Psoas muscle (tissue), 8 donors: ENCODE results near the gene KRTAP9-7. TPM values are rescaled to one million over a fixed set of nuclear protein-coding genes. Genes with fewer than 3 reads are reported as not detected.

ENCODE experiments used
- ATAC-seq, 4 donors: fragments of 200-7000 bp; cut with Tn5 transposase; one replicate each; pipeline ENCODE4 v1.9.1; 2020; ENCODE audit warnings: moderate library complexity in 3 of 4, mild to moderate bottlenecking in 2 of 4
- DNase-seq, 2 donors: peaks; one replicate each; pipeline ENCODE4 v3.0.0-alpha.2; 2020
- H3K27ac ChIP-seq: fragments of 200-600 bp; one replicate; pipeline ENCODE4 v1.8.0; 2022
- H3K27me3 ChIP-seq, 3 donors: fragments of 200-600 bp in 1 of 3; one replicate each; pipeline versions ENCODE4 v1.6.1 to v1.8.0; 2013 to 2022; ENCODE audit warnings: low read length in 2 of 3, mild to moderate bottlenecking in 2 of 3, moderate library complexity in 1 of 3; ENCODE audit not compliant: insufficient read depth in 3 of 3
- H3K36me3 ChIP-seq, 2 donors: fragments of 200-600 bp in 1 of 2; one replicate each; pipeline versions ENCODE4 v1.6.1 to v1.8.0; 2013 to 2022; ENCODE audit warnings: low read depth in 1 of 2, mild to moderate bottlenecking in 1 of 2, moderate library complexity in 1 of 2; ENCODE audit not compliant: insufficient read depth in 1 of 2
- H3K4me1 ChIP-seq: fragments of 200-600 bp; one replicate; pipeline ENCODE4 v1.8.0; 2022
- H3K4me3 ChIP-seq: fragments of 200-600 bp; one replicate; pipeline ENCODE4 v1.8.0; 2022; ENCODE audit warnings: mild to moderate bottlenecking
- H3K9me3 ChIP-seq: fragments of 200-600 bp; one replicate; pipeline ENCODE4 v1.8.0; 2022
- CTCF ChIP-seq: fragments of 200-600 bp; IDR thresholded peaks from one replicate; pipeline ENCODE4 v1.8.0; 2022; ENCODE audit warnings: antibody characterized with exemption
- WGBS, 3 donors: extraction: QIAGEN DNeasy Blood & Tissue Kit; methylation state at CpG; one replicate each; pipeline versions ENCODE4 v1.1.6 to v1.1.7; 2013; 5-methylcytosine and 5-hydroxymethylcytosine counted together
- intact Hi-C, 2 donors: fragments of 100-400 bp; cut with DNase I; formaldehyde crosslinking; loops; one replicate each; pipeline versions ENCODE4 v1.11.0 to v1.14.2; 2022
- polyA plus RNA-seq, 3 donors: library from polyadenylated mRNA; stranded (reverse); fragments of 200-250 nt; gene quantifications; one replicate each; pipeline ENCODE4 v1.2.3, GENCODE V29; 2013
- total RNA-seq, 4 donors: library from RNA; stranded (reverse); fragmentation: NEBNext Ultra II Directional in 2 of 4; extraction: Animal tissue kit (Norgen Biotek cat#: 25700) in 2 of 4; gene quantifications; one replicate each; pipeline versions ENCODE4 v1.2.1 to v1.2.4, GENCODE V29; 2021 to 2023
- donor health status: healthy with polysubstance abuse.
- donor health status: DM: no; HTN: no; CAD: no; lungs with moderate emphysema.
- donor health status: Bipolar disorder and iron deficiency.
- donor health status: healthy.
- donor health status: DM: yes; HTN: yes; CAD: no.
- donor health status: DM: no; HTN: no; CAD: no.
- donor health status: DM: no; HTN: no; CAD: no.
- donor health status: DM: yes; HTN: yes; CAD: no.

Gene KRTAP9-7
- total and polyA plus RNA-seq, 7 donors, result not detected

GRCh38 chr17:41315204-41315794 lies 39.8 kb downstream of the KRTAP9-7 start, which contains the start of gene KRTAP17-1:
Gene KRTAP17-1, minus strand, starts transcription at chr17:41315710. Its CDS starts 60 bp downstream, at chr17:41315650.
- Histone ChIP-seq H3K36me3 (no peaks in the 10 kb centered on the region), H3K4me1 (no peaks in the 10 kb centered on the region), H3K4me3 (no peak within 1 kb of the TSS), H3K9me3 (no peaks in the 10 kb centered on the region), H3K27me3 (peaks cover 0 to 26% (median 3%) of the 10 kb centered on the region in 3 donors), H3K27ac (no peak within 1 kb of the TSS)
- WGBS, 3 donors, result 66 to 81% (median 81%) methylated on average over 23 to 24 of the region's 24 CpGs
- ATAC-seq, result no peak
- intact Hi-C loops, result no loop called here
- no peak for TF ChIP-seq CTCF
- DNase-seq, result no peak

- intact Hi-C loops, result no loop called here
- Histone ChIP-seq H3K4me1 (no peaks in the 10 kb centered on the region), H3K36me3 (no peaks in the 10 kb centered on the region), H3K4me3 (no peak overlapping the region), H3K27ac (no peak overlapping the region), H3K9me3 (no peaks in the 10 kb centered on the region), H3K27me3 (peaks cover 0 to 22% (median 3%) of the 10 kb centered on the region in 3 donors)
- TF ChIP-seq CTCF, result no peak
- no peak for DNase-seq
- 71 to 78% (median 73%) methylated on average over 17 of the region's 17 CpGs for WGBS, 3 donors
- no peak for ATAC-seq
These were observed 40.4 kb downstream of the KRTAP9-7 start for GRCh38 chr17:41315814-41316445.

- Histone ChIP-seq H3K4me1 (no peaks in the 10 kb centered on the region), H3K27me3 (peaks cover 0 to 8% (median 3%) of the 10 kb centered on the region in 3 donors), H3K36me3 (no peaks in the 10 kb centered on the region), H3K9me3 (no peaks in the 10 kb centered on the region), H3K27ac (no peak overlapping the region), H3K4me3 (no peak overlapping the region)
- no peak for ATAC-seq
- intact Hi-C loops, result no loop called here
- 35 to 74% (median 38%) methylated on average over 2 of the region's 2 CpGs for WGBS, 3 donors
- no peak for DNase-seq
- no peak for TF ChIP-seq CTCF
These were observed 42.7 kb downstream of the KRTAP9-7 start for GRCh38 chr17:41318231-41318630.

- 39 to 54% (median 44%) methylated on average over 5 of the region's 5 CpGs for WGBS, 3 donors
- ATAC-seq (no peak), DNase-seq (no peak)
- H3K4me3 ChIP-seq, result no peak overlapping the region
- H3K4me1 ChIP-seq, result no peaks in the 10 kb centered on the region
- intact Hi-C loops, result loop anchor here (2.0 to 10.0 kb wide), 3 partner anchors 413 to 517 kb away; no protein-coding TSS in a partner anchor
- no peak overlapping the region for H3K27ac ChIP-seq
- no peaks in the 10 kb centered on the region for H3K27me3 ChIP-seq
- no peaks in the 10 kb centered on the region for H3K9me3 ChIP-seq
- H3K36me3 ChIP-seq, result no peaks in the 10 kb centered on the region
- TF ChIP-seq CTCF, result peak; percentile 54
These were observed 46.8 kb downstream of the KRTAP9-7 start for GRCh38 chr17:41322094-41322902.
